ENCODE measurements around the gene KCNK4. TPM values are rescaled to one million over a fixed set of nuclear protein-coding genes. Genes with fewer than 3 reads are reported as not detected.

KCNK4 gene
- total and polyA plus RNA-seq, 4 donors: 0.09 TPM; not detected in 3

- Histone ChIP-seq H3K27ac (ENCODE audit: low read depth in 1 of 2, low read length in 1 of 2) (peak overlapping the region; percentile 96 to 99), H3K27me3 (ENCODE audit: control insufficient read depth in 3 of 3, insufficient read depth in 3 of 3, low read length in 2 of 3) (no peaks in the 10 kb centered on the region), H3K4me3 (no peak overlapping the region), H3K9ac (ENCODE audit: insufficient read depth in 1 of 2, low read length in 2 of 2) (no peak overlapping the region), H3K9me3 (ENCODE audit: control insufficient read depth in 4 of 4, insufficient read depth in 3 of 4, low read length in 3 of 4) (no peaks in the 10 kb centered on the region), H3K4me1 (ENCODE audit: control insufficient read depth in 5 of 5, insufficient read depth in 5 of 5, low read length in 5 of 5) (peaks cover 0 to 26% (median 8%) of the 10 kb centered on the region in 5 donors), H3K36me3 (ENCODE audit: control insufficient read depth in 4 of 4, insufficient read depth in 4 of 4, low read length in 4 of 4) (peaks cover 2 to 42% (median 11%) of the 10 kb centered on the region in 4 donors)
- no peak for DNase-seq
- no peak for TF ChIP-seq CTCF (IDR thresholded peaks at IDR 0.05; ENCODE audit: control extremely low read depth, extremely low read depth)
- ATAC-seq (ENCODE audit: insufficient read depth, low FRiP score): no peak
- WGBS, 2 donors: 79 to 85% methylated on average over 27 of the region's 27 CpGs
These were observed 23.7 kb upstream of the KCNK4 start for GRCh38 chr11:64267207-64267945.

GRCh38 chr11:64268025-64268892, 22.8 kb upstream of the KCNK4 start:
- Histone ChIP-seq H3K27ac (ENCODE audit: low read depth in 1 of 2, low read length in 1 of 2) (peak overlapping the region; percentile 96 to 99), H3K36me3 (ENCODE audit: control insufficient read depth in 4 of 4, insufficient read depth in 4 of 4, low read length in 4 of 4) (peaks cover 2 to 33% (median 12%) of the 10 kb centered on the region in 4 donors), H3K9ac (ENCODE audit: insufficient read depth in 1 of 2, low read length in 2 of 2) (no peak overlapping the region), H3K9me3 (ENCODE audit: control insufficient read depth in 4 of 4, insufficient read depth in 3 of 4, low read length in 3 of 4) (no peaks in the 10 kb centered on the region), H3K4me1 (ENCODE audit: control insufficient read depth in 5 of 5, insufficient read depth in 5 of 5, low read length in 5 of 5) (peaks cover 0 to 28% (median 8%) of the 10 kb centered on the region in 5 donors), H3K4me3 (no peak overlapping the region), H3K27me3 (ENCODE audit: control insufficient read depth in 3 of 3, insufficient read depth in 3 of 3, low read length in 2 of 3) (no peaks in the 10 kb centered on the region)
- ATAC-seq (ENCODE audit: insufficient read depth, low FRiP score) (no peak), DNase-seq (peak in 2 of 3 donors; percentile 73 to 81)
- no peak for TF ChIP-seq CTCF (IDR thresholded peaks at IDR 0.05; ENCODE audit: control extremely low read depth, extremely low read depth)
- 28 to 30% methylated on average over 23 of the region's 23 CpGs for WGBS, 2 donors

GRCh38 chr11:64268893-64269539, 22.1 kb upstream of the KCNK4 start:
- no peaks in the 10 kb centered on the region for H3K9me3 ChIP-seq (ENCODE audit: control insufficient read depth in 4 of 4, insufficient read depth in 3 of 4, low read length in 3 of 4)
- ATAC-seq (ENCODE audit: insufficient read depth, low FRiP score): peak; percentile 2
- H3K36me3 ChIP-seq (ENCODE audit: control insufficient read depth in 4 of 4, insufficient read depth in 4 of 4, low read length in 4 of 4): peaks cover 2 to 26% (median 11%) of the 10 kb centered on the region in 4 donors
- peak overlapping the region; percentile 39 for H3K4me3 ChIP-seq
- peaks cover 0 to 28% (median 8%) of the 10 kb centered on the region in 5 donors for H3K4me1 ChIP-seq (ENCODE audit: control insufficient read depth in 5 of 5, insufficient read depth in 5 of 5, low read length in 5 of 5)
- no peak for TF ChIP-seq CTCF (IDR thresholded peaks at IDR 0.05; ENCODE audit: control extremely low read depth, extremely low read depth)
- 1 to 2% methylated on average over 29 to 34 of the region's 34 CpGs for WGBS, 2 donors
- no peaks in the 10 kb centered on the region for H3K27me3 ChIP-seq (ENCODE audit: control insufficient read depth in 3 of 3, insufficient read depth in 3 of 3, low read length in 2 of 3)
- DNase-seq: peak; percentile 55 to 65 (median 64)
- H3K27ac ChIP-seq (ENCODE audit: low read depth in 1 of 2, low read length in 1 of 2): peak overlapping the region; percentile 96 to 99
- H3K9ac ChIP-seq (ENCODE audit: insufficient read depth in 1 of 2, low read length in 2 of 2): peak overlapping the region; percentile 25 to 63

All from lung (tissue), 12 donors.